NCI-H2081 treated with DMSO at 0.1 percent for 48 hours (cell line): ENCODE results near the gene CD4.
"Not testable (repeated sequence)": the region's sequence is repeated elsewhere in the genome, so short reads cannot be mapped to it uniquely, and the experiment has no call there.

Experiments
- DNase-seq: peaks from one replicate; lab custom pipeline; 2025; lab: John Stamatoyannopoulos, UW

Gene CD4

GRCh38 chr12:6868211-6869048 is 79.1 kb downstream of the CD4 start:
- no peak for DNase-seq

DNA sequence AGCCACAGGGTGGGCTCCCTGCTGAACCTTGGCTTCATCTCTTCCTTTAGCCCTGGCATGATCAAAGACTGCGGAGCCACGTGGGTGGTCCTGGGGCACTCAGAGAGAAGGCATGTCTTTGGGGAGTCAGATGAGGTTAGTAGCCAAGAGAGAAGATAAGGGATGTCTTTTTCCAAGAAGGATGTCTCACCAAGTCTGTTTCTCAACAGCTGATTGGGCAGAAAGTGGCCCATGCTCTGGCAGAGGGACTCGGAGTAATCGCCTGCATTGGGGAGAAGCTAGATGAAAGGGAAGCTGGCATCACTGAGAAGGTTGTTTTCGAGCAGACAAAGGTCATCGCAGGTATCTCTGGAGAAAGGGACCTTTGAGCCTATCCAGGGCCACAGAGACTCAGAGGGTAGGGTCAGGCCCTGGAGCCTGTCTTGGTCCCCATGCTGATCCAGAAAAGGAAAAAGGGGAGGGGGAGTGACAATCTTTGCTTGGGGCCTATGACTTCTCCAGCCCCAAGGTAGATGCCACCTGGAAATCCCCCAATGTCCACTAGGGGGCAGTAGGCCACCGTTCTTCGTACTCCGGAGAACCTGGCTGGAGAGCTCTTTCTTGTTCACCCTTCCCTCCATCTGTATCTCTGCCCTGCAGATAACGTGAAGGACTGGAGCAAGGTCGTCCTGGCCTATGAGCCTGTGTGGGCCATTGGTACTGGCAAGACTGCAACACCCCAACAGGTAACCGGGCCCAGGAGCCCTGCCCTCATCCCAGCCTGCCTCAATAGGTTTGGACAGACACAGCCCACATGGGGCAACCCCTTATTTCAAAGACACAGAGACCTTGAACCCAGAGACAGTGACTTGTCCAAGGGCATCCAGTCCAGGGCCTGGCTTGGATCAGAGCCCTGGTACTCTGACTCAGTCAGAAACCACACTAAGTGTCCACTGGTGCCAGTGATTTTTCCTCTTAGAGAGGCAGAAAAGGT is 80.0 kb downstream of the CD4 start:
- peak; percentile 23 for DNase-seq

GRCh38 chr12:6870304-6870703 is 81.0 kb downstream of the CD4 start:
- DNase-seq, result not testable (repeated sequence)
